Stimulated activated CD8-positive, alpha-beta memory T cell treated with anti-CD3 and anti-CD28 coated beads, Interleukin-12 subunit alpha, Interleukin-12 subunit beta, amount 100 ng/mL, for 24 hours (primary cell): ENCODE measurements around the gene ZFPM1.

Experiments used
- DNase-seq: peaks from one replicate; pipeline ENCODE4 v3.0.0-alpha.2; 2020; ENCODE audit errors: extremely low read depth

The ZFPM1 gene

GRCh38 chr16:88417684-88418476, 35.2 kb upstream of the ZFPM1 start:
- DNase-seq: no peak

DNA sequence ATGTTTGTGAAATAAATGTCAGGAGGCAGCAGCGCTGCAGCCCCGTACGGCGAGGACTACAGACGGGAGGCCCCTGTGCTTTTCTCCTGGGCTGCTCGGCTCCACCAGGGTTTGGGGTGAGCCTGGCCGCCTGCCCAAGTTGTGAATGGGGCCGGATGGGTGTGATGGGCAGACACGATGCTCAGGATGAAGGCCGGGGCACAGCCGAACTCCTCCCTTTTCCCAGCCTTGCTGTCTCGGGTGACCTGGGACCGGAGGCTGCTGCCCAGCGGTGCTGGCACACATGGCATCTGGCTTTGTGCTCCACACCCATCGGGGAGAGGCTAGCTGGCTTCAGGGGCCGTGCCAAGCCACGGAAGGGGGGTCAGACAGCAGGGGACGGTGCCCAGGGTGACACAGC, 34.2 kb upstream of the ZFPM1 start:
- no peak for DNase-seq

DNA sequence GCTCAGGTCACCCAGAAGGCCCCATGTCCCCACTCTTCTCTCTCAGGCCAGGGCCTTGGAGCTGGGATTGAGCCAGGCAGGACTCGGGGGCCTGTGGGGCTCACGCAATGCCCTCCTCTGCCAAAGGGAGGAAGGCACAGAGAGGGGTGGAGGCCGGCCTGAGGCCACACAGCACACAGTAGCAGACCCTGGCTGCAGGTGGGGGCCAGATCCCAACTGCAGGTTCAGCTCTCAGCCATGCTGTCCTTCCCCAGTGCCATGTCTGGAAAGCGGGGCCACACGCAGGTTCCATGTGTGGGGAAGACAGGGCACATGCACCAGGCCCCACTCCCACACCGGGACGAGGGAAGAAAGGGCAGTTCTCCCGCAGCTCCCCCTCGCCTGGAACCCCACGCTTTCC, 33.3 kb upstream of the ZFPM1 start:
- no peak for DNase-seq

DNA sequence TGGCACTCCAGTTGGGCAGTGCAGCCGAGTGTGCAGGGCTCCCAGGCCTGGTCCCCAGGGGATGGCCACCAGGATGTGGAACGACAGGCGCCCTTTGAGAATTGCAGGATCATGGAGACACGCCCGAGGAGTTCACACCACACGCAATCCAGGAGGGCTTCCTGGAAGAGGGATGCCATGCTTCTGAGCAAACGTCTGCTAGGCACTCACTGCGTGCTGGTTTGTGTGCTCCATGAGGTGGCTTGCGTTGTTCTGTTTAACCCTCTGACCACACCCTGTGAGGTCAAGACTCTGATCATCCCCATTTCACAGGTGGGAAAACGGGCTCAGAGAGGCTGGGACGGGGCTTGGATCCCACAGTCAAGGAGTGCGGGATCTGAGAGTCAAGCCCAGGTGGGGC, 32.6 kb upstream of the ZFPM1 start:
- DNase-seq: no peak

DNA sequence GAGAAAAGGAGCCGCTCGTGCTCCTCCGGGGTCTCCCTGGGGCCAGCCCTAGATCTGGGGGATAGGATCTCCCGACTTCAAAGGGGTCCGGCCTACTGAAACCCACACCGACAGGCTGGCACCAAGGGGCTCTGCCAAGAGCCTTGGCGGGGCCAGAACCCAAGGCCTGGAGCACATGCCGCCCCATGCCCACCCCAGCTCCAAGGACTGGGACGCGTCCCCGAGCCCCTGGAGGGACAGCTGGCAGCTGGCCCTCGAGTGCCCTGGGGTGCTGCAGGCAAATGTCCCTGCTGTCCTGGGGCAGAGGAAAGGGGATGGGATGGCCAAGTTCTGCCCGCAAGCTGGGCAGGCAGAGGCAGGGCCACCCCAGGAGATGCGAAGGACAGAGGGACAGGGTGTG, 31.8 kb upstream of the ZFPM1 start:
- DNase-seq: no peak

- no peak for DNase-seq
Measured at GRCh38 chr16:88421871-88422433, 31.1 kb upstream of the ZFPM1 start.

DNA sequence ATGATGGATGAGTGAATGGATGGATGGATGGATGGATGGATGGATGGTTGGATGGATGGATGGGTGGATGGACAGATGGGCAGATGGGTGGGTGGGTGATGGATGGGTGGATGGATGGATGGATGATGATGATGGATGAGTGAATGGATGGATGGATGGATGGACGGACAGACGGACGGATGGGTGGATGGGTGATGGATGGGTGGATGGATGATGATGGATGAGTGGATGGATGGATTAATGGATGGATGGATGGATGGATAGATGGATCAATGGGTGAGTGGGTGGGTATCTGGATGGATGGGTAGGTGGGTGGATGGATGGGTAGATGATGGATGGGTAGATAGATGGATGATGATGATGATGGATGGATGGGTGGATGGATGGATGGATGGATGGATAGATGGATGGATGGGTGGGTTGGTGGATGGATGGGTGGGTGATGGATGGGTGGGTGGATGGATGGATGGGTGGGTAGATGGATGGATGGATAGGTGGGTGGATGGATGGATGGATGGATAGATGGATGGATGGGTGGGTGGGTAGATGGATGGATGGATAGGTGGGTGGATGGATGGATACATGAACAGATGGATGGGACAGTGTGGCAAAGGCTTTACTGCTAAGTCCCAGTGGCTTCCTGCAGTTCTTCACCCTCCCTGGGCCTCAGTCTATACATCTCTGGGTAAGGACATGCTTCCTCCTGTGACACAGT, 30.2 kb upstream of the ZFPM1 start:
- DNase-seq: no peak

GRCh38 chr16:88423448-88423850, 29.6 kb upstream of the ZFPM1 start:
- no peak for DNase-seq

- no peak for DNase-seq
Measured at GRCh38 chr16:88424587-88425235, 28.4 kb upstream of the ZFPM1 start.

- no peak for DNase-seq
Measured at GRCh38 chr16:88426018-88426417, 27.1 kb upstream of the ZFPM1 start.

GRCh38 chr16:88427376-88427775, 25.7 kb upstream of the ZFPM1 start:
- DNase-seq: no peak

DNA sequence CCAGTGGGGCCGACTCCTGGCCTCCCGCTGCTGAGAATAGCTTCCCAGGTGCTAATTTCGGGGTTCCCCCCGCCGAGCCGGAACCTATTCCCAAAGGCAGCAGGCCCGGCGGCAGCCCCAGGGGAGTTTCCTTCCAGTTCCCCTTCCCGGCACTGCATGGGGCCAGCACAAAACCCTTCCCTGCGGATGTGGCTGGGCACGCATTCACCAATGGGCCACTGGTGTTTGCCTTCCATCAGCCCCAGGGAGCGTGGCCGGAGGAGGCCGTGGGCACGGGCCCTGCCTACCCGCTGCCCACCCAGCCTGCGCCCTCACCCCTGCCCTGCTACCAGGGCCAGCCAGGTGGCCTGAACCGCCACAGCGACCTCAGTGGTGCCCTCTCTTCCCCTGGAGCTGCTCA, 24.9 kb upstream of the ZFPM1 start:
- no peak for DNase-seq

DNA sequence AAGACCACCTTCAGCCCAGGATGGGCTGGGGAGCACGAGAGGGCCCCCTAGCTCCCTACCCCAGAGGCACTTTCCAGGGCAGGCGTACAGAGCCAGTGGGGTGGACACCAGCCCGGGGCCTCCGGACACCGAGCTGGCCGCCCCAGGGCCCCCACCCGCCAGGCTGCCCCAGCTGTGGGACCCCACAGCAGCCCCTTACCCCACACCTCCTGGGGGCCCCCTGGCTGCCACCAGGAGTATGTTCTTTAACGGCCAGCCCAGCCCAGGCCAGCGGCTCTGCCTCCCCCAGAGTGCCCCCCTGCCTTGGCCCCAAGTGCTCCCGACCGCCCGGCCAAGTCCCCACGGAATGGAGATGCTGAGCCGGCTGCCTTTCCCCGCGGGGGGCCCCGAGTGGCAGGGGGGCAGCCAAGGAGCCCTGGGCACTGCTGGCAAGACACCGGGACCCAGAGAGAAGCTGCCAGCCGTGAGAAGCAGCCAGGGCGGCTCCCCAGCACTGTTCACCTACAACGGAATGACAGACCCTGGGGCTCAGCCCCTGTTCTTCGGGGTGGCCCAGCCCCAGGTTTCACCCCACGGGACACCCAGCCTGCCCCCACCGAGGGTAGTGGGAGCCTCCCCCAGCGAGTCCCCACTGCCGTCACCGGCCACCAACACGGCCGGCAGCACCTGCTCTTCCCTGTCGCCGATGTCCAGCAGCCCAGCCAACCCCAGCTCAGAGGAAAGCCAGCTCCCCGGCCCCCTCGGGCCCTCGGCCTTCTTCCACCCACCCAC, 24.3 kb upstream of the ZFPM1 start:
- DNase-seq: no peak

- no peak for DNase-seq
Measured at GRCh38 chr16:88429387-88430184, 23.5 kb upstream of the ZFPM1 start.

- no peak for DNase-seq
Measured at GRCh38 chr16:88430185-88430523, 22.9 kb upstream of the ZFPM1 start.

GRCh38 chr16:88430524-88431446, 22.3 kb upstream of the ZFPM1 start:
- DNase-seq: no peak

DNA sequence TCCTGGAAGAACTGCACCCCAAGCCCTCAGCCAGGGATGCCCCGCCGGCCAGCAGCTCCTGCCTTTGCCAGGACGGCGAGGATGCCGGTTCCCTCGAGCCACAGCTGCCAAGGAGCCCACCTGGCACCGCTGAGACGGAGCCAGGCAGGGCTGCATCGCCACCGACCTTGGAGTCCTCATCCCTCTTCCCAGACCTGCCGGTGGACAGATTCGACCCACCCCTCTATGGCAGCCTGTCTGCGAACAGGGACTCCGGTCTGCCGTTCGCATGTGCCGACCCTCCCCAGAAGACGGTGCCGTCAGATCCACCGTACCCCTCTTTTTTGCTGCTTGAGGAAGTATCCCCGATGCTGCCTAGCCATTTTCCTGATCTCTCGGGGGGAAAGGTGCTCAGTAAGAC, 21.4 kb upstream of the ZFPM1 start:
- no peak for DNase-seq

DNA sequence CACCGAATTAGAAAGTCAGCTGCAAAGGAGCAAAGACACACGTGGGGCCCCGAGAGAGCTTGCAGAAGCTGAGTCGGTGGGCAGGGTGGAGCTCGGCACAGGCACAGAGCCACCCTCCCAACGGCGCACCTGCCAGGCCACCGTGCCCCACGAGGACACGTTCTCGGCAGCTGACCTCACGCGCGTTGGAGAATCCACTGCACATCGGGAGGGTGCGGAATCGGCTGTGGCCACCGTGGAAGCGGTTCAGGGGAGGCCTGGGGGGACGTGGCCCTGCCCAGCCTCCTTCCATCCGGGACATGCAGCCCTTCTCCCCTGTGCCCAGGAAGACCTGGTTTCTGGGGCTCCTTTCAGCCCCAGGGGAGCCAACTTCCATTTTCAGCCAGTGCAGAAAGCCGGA, 20.9 kb upstream of the ZFPM1 start:
- no peak for DNase-seq

GRCh38 chr16:88432753-88433152, 20.3 kb upstream of the ZFPM1 start:
- DNase-seq: no peak
